H1 (cell line): ENCODE data around the gene SPOCK1.

Source experiments
- CEBPB ChIP-seq: IDR thresholded peaks from 2 replicates; pipeline ENCODE4 v1.6.1; 2012; ENCODE audit warnings: low read depth, low read length
- EGR1 ChIP-seq: IDR thresholded peaks from 2 replicates; pipeline ENCODE4 v1.6.1; 2011; ENCODE audit warnings: low read depth, low read length, borderline replicate concordance
- POLR2A ChIP-seq, 2 experiments: IDR thresholded peaks; 1 replicate in 1 of 2; 2 replicates in 1 of 2; pipeline ENCODE4 v1.6.1; 2011; ENCODE audit warnings: low read depth in 2 of 2, low read length in 2 of 2, mild to moderate bottlenecking in 2 of 2; ENCODE audit errors: control extremely low read depth in 1 of 2
- POLR2AphosphoS5 ChIP-seq: IDR thresholded peaks from 2 replicates; pipeline ENCODE4 v1.6.1; 2011; ENCODE audit warnings: low read depth, low read length
- RAD21 ChIP-seq, 2 experiments: IDR thresholded peaks in 1 of 2; conservative IDR thresholded peaks in 1 of 2; 2 replicates each; pipeline ENCODE4 v1.6.1; 2011; ENCODE audit warnings: low read depth in 2 of 2, low read length in 2 of 2, improper control_type of control experiment in 1 of 2, inconsistent platforms in 1 of 2, mild to moderate bottlenecking in 1 of 2, moderate library complexity in 1 of 2
- RXRA ChIP-seq: IDR thresholded peaks from 2 replicates; pipeline ENCODE4 v1.6.1; 2011; ENCODE audit warnings: low read depth, mild to moderate bottlenecking, low read length, moderate library complexity; ENCODE audit not compliant: insufficient read depth
- TAF7 ChIP-seq: optimal IDR thresholded peaks from 2 replicates; pipeline ENCODE3; 2011; ENCODE audit warnings: low read depth, mild to moderate bottlenecking, inconsistent platforms, low read length, moderate library complexity, borderline replicate concordance
- TF ChIP-seq, protein P1 (sequence below), 3 experiments: IDR thresholded peaks; 1 replicate in 2 of 3; 2 replicates in 1 of 3; pipeline versions ENCODE4 v1.5.1 to v1.6.1; 2011; ENCODE audit warnings: low read length in 3 of 3, mild to moderate bottlenecking in 3 of 3, inconsistent platforms in 2 of 3, low read depth in 1 of 3, moderate library complexity in 1 of 3; ENCODE audit not compliant: insufficient read depth in 1 of 3; ENCODE audit errors: control extremely low read depth in 1 of 3
- TF ChIP-seq, protein P2 (sequence below): IDR thresholded peaks from 2 replicates; pipeline ENCODE4 v1.6.1; 2011; ENCODE audit warnings: low read length, improper control_type of control experiment

GRCh38 chr5:137273511-137273910 lies 225.6 kb downstream of the SPOCK1 start:
- TF ChIP-seq POLR2AphosphoS5 = no peak
- TF ChIP-seq RXRA = no peak
- no peak for TF ChIP-seq RAD21 (IDR thresholded peaks at IDR 0.05 in 1 of 2, conservative IDR thresholded peaks at IDR 0.05 in 1 of 2; ENCODE audit: low read depth in 2 of 2, low read length in 2 of 2)
- TF ChIP-seq, protein P1, sequence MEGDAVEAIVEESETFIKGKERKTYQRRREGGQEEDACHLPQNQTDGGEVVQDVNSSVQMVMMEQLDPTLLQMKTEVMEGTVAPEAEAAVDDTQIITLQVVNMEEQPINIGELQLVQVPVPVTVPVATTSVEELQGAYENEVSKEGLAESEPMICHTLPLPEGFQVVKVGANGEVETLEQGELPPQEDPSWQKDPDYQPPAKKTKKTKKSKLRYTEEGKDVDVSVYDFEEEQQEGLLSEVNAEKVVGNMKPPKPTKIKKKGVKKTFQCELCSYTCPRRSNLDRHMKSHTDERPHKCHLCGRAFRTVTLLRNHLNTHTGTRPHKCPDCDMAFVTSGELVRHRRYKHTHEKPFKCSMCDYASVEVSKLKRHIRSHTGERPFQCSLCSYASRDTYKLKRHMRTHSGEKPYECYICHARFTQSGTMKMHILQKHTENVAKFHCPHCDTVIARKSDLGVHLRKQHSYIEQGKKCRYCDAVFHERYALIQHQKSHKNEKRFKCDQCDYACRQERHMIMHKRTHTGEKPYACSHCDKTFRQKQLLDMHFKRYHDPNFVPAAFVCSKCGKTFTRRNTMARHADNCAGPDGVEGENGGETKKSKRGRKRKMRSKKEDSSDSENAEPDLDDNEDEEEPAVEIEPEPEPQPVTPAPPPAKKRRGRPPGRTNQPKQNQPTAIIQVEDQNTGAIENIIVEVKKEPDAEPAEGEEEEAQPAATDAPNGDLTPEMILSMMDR (IDR thresholded peaks at IDR 0.05; ENCODE audit: control extremely low read depth in 1 of 3, insufficient read depth in 1 of 3, low read depth in 1 of 3, low read length in 3 of 3) = no peak
- TF ChIP-seq CEBPB = no peak
- TF ChIP-seq, protein P2, sequence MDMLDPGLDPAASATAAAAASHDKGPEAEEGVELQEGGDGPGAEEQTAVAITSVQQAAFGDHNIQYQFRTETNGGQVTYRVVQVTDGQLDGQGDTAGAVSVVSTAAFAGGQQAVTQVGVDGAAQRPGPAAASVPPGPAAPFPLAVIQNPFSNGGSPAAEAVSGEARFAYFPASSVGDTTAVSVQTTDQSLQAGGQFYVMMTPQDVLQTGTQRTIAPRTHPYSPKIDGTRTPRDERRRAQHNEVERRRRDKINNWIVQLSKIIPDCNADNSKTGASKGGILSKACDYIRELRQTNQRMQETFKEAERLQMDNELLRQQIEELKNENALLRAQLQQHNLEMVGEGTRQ = no peak
- TF ChIP-seq EGR1 = no peak
- TF ChIP-seq TAF7 = no peak
- no peak for TF ChIP-seq POLR2A (IDR thresholded peaks at IDR 0.05; ENCODE audit: control extremely low read depth in 1 of 2, low read depth in 2 of 2, low read length in 2 of 2)
